NCI-H2196 (cell line): ENCODE data around the gene HJURP.

Experiments used
- DNase-seq: peaks from one replicate; lab custom pipeline; 2025; ENCODE audit not compliant: unreplicated experiment; lab: John Stamatoyannopoulos, UW

The HJURP gene

DNA sequence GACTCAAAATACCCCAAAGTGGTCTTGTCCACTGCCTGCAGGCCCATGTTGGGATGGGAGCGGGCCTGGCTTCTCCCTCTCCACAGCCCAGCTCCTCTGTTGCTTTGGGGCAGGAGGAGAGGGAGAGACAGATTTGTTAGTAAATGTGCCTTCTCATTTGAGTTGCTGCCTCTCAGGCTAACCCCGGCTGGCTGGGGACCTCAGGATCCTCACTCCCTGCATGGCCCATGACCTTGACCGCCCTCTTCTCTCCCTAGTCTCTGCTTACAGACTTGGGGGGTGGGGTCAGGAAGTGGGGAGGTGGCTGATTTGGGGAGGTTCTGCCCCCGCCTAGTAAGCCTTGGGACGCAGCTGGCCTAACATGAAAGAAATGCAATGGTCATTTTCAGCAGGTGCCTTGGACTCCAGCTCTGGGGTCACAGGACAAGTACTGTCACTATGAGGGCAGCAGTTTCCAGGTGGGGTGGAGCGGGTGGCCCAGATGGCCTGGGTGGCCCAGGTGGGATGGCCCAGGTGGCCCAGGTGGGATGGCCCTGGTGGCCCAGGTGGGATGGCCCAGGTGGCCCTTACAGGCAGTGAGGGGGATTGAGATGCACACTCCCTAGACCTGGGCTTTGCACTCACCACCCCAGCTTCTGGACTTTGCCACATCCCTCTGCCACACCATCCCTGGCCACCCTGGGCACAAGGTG is 24.1 kb downstream of the HJURP start:
- DNase-seq: no peak

DNA sequence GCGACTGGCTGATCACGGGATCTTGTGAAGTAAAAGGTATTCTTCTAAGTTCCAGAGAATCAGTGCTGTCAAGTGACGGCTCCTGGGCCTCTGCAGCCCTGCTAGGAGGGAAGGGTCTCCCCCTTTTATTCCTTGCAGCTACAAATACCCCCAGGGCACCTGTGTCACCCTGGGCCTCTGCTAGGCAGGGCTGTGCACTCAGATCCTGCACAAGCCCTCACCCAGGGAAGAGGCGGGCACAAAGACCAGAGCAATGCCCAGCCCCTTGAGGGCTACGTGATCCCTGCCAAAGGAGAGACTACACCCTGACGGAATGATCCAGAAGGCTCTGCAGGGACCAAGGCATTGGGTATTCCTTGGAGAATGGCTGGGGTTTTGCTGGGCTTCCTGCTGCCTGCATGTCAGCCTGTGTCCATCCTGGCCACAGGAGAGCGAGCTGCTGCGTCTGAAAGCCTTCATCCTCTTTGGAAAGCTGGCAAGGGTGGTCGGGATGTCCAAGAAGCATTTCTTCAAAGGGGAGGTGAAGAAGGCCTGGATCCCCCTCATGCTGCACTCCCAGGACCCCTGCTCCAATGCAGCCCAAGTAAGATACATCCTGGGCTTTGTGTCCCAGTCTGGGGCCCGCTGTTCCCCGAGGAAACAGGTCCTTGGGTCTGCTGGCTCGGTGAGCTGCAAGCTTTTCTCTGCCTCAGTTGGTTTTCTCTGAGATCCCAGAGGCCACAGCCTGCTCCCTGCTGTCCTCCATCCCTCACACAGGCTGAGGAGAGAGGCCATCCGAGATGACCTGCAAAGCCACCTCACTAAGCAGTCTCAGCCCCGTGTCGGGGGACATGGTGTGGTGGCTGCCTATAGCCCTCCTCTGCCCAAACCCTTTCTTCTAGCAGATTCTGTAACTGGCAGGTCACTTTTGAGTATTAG is 24.9 kb downstream of the HJURP start:
- no peak for DNase-seq

DNA sequence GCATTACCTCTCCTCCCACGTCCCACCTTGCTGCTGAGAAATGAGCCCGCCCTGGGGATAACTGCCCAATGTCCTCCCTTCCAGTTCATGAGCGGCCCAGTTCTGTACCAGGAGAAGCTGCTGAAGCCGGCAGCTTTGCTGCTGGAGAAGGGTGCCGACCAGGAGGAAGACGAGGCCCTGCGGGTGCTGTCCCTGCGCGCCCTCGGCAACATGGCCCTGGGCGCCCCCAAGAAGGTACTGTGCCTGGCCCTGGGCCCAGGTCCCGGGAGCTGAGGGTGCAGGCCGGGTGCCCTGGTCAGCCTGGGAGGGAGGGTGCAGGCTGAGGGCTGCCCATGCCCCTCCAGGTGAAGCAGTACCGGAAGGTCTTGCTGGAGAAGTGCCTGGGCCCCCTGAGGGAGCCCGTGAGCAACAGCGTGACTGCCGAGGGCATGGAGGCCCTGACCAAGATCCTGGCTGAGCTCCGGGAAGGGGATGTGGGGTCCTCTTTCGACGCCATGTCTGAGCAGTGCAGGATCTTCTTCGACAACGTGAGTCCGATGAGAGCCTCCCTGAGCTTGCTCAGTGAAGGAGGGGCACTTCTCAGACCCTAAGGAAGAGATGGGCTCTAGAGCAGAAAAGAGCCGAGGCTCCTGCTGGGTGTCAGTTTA is 25.7 kb downstream of the HJURP start:
- DNase-seq: no peak

DNA sequence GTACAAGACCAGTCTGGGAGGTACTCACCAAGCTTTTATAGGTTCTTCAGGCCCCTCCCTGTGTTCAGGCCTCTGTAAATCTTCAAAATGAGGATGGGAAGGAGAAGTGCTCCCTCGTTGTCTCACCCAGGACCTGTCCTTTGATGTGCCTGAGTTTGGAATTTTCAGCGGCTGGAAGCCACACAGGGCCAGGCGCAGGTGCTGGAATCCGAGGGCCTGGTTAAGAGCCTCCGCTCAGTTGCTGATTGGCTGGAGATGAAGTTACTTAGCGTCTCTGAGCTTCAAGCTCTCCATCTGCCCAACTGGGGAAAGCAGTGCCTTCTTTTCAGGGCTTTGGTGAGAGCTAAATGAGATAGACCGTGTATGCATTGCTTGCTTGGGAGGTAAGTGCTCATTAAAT is 30.0 kb downstream of the HJURP start:
- no peak for DNase-seq

DNA sequence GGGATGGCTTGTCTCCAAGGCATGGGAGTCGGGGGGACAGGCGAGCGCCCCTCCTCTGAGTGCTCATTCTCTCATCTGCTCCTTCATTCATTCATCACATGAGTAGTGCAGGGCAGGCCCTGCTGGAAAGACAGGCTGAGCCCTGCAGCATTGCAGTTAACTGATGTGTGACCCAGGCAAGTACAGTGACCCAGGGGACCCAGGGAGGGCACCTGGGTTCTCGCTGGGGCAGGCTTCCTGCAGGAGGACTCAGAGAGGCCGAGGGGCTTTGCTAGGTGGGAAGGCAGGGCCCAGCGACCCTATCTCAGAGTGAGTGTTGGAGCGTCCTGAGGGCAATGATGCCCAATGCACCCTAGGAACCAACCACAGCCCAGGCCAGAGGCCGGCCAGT is 30.6 kb downstream of the HJURP start:
- no peak for DNase-seq

DNA sequence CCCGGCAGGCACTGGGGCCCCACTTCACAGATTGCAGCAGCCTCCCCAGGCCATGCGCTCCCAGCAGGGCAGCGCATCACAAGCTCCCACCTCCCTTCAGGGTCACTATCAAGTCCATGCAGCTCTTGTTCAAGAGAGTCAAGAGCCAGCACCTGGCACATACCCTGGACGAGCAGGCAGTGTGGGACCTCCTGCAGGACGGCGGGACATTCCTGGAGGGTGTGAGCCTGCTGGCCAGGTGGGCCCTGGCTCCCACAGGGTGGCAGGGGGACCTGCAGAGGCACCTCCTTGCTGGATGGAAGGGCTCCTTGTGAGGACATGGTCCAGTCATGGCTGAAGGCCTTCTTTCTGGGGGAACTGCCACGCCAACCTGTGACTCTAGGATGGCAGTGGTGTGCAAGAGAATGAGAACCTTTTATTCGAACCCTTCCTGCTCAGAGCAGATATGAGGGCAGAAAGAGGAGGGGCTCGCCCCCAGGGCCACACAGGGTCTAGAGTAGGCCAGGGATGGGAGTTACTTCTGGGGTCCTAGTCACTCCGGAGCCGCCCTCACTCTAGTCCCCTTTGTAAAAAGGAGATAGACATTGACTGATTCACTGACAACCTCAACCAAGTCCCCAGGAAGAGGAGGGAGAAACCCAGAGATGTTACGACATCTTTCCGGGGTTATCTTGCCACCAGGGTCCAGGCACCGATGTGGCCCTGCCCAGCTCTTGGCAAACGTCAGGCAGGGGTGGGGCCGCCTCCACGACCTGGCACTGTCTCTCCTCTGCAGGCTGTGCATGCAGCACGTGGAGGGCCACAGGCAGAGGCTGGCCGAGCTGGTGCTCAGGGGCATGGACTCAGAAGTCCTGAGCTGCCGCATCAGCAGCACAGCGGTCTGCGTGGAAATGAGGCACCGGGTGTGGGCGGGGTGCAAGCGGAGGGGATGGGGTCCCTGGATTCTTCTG is 31.3 kb downstream of the HJURP start:
- no peak for DNase-seq

DNA sequence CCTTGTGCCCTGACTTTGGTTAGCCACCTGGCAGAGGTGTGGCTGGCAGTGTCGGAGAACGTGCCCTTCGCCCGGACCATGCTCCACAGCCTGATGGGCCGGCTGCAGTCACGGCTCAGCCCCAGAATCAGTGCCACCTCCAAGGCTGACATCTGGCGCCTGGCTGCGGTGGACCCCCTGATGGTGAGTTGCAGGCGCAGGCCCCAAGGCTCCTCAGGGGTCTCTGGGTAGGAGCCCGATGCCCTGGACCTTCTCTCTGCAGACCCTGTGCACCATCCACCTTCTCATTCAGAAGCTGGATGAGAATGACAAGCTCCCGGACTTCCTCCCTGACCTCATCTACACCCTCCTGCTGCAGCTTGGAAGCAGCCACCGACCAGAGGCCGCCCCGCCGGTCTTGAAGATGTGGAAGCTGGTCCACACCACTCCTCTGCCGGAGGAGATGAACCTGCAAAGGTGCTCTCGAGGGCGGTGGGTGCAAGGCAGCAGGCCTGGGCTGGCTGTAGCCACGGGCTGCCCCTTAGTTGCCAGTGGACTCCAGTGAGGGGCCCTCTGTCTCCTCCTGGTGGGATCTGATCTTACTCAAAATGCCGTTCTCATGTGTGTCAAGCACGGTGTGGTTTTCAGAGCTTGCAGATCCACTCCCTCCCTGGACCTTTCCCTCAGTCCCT is 32.1 kb downstream of the HJURP start:
- no peak for DNase-seq

DNA sequence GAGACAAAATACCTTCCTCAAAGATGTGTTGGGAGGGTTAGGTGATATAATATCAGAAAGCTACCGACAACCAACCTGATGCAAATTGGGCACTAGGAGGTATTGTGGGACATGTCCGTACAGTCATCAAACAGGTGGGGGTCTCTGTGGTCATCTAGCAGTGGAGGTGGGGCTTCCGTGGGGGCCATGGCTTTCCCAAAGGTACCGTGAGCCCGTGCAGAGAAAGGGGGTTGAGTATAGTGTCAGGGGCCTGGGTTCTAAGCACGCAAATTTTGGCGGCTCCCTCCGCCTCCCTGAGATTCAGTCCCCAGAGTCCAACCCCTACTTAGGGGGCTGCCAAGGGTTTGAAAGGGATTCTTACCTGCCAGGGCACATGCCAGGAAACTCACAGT is 32.6 kb downstream of the HJURP start:
- DNase-seq: no peak

DNA sequence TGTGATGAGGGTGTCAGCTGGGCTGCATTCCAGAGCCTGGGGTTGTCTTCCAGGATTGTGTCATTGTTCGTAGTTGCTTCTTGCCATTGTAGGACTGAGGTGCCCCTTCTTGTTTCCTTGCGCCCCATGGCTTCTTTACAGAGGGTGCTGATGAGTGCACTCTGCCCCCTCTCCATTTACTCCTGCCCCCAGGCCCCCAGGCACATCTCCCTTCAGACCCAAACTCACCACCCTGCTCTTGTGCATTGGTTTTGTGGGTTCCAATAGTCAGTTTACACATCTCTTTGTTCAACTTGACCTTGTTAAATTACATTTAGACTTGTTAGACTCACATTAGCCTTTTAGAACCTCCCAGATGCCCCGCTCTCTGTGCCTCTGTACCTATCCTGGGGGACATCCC is 33.1 kb downstream of the HJURP start:
- DNase-seq: no peak

DNA sequence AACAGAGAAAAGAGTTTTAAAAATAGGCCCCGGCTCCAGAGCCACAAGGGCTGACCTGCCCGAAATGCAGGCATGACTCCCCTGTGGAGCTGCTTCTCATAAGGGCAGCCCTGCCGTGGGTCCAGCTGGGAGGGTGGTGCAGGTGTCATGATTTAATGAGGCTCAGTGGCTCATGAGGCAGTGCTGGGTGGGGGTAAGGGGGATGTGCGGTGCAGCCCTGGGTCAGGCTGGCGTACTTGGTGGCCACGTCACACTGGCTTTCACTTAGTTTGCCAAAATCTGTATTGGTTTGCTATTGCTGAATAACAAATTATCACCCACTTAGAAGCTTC is 33.6 kb downstream of the HJURP start:
- DNase-seq: no peak

DNA sequence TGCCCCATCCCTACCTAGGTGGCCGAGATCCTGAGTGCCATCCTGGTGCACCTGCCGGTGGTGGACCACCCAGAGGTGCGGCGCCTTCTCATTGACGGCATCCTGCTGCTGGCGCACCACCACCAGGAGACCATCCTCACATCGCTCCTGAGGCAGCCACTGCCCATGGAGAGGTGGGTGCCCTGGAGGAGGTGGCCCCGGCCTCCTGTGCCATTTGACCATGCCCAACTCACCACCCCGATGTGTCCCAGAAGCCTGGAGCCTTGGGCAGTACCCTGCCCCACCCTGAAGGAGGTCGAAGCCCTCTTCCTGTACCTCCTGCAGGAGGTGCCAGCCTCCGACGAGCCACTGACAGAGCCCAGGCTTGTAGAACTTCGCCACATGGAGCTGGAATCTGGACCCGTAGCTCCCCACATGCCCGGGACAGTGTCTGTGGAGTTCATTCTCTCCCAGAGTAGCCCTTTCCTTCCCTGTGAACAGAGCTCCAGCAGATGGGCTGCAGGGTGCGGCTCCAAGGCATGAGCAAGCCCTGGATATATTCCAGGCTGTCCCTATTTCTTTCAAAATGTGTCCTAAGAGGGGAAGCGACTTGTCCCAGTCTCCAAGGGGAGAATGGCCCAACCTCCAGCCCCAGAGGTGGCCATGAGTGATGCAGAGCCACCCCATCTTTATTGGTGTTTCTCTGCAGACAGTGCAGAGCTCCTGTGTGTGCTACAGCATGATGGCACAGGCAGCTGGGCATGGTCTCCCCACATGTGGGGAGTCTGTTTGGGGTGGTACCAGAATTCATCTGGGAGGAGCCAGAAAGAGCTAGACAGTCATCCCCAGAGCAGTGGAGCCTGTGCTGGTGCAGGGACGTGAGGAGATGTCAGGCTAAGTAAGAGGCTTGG is 34.2 kb downstream of the HJURP start:
- no peak for DNase-seq

DNA sequence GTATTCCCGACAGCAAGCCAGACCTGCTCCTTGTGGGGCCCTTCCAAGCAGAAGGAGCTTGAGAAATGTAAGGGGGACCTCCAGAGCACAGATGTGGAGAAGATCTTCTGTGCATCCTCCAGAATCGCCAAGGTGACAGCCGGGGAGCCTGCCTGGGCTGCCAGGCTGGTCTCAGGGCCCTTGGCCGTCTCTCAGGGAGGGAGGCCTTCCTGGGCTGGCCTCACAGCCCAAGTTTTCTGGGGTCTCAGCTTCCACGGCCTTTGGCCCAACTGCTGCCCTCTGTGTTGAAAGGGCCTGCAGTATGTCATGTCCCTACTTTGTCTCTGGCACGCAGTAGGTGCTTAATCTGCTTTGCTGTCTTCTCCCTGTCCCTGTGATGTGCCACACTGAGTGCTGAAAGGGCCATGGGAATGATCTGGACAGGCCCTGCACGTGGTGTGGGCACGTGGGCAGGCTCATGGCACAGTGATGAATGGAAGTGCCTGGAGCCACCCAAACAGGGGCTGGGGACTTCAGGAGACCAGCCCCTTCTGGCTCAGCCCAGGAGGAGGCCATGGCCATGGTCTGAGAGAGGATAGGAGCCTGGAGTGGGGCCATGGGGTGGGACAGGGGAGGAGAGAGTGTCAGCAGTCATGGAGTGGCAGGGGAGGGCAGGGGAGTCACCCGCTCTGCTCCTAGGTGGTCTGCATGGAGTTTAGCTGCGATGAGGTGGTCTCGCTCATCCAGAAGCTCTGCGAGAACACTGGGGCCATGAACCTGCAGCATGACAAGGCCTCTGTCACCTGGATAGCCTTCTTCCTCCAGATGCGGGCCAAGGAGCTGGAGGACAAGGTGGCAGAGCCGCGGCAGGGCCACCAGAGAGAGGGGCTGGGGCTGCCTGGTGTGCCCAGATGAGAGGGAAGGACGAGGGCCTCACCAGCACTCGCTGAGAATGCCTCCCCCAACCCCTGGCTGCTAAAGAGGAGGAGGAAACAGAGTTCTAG is 35.4 kb downstream of the HJURP start:
- no peak for DNase-seq

DNA sequence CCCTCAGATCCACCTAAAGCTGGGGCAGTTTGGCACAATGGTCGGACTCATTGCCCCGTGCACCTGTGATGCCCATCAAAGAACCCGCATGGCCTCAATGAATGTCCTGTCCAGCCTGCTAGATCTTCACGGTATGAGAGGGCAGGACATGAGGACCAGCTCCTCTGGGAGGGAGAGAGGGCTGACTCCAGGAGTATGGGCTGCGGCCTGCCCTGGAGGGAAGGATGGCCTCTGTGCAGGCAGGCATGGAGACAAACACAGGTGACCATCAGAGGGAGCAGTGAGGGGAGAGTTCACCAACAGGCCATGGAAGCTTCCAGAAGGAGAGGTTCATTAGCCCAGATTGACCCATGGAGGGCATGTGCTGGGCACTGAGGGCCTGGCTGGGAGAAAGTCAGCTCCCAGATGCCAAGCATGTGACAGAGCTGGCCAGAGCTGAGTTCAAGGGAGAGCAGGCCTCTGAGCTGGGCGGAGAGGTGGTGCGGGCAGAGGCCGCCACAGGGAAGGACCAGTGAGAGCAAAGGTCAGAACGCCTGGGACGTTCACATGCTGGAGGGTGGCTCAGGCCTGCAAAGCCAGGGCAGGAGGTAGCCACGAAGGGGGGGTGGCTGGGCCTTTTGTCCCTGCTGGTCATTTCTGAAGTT is 36.2 kb downstream of the HJURP start:
- no peak for DNase-seq

DNA sequence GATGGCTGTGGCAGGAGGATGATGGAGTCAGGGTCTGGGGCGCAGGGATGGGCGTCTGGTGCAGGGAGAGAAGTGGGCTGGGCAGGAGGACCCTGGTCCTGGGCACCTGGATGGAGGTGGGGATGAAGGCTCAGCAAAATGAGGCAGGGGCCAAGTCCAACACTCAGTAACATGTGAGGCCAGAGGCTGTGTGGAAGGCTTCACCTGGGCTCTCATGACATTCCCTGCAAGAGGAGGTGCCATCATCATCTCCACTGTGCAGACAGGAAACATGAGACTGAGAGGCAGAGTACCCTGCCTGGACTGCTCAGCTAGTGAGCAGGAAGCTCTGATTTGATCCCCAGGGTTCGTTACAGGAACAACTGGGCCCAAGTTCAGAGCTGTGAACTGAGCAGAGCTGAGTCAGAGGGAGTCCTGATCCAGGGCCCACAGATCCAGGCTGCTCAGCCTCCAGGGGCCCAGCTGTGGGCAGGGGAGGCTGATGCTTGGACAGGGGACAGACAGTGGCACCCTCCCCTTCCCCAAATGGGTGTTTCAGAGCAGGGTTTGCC is 36.9 kb downstream of the HJURP start:
- DNase-seq: no peak

DNA sequence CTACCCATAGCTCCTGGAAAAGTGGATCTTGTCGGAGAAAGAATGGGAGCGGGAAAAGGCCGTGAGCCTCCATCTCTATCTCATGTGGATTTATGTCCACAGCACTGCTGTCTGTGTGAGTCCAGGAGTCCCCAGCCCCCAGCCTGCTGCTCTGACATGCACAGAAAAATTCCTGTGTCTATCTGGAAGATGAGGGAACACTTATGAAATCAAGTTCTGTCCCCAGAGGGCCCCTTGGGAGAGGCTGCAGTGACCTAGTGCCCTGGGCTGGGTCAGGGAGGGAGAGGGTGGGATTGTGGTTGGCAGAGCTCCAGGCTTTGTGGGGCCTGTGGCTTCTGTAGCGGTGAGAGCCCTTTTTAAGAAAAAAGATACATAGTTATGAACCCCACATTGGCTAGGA is 37.6 kb downstream of the HJURP start:
- DNase-seq: no peak

DNA sequence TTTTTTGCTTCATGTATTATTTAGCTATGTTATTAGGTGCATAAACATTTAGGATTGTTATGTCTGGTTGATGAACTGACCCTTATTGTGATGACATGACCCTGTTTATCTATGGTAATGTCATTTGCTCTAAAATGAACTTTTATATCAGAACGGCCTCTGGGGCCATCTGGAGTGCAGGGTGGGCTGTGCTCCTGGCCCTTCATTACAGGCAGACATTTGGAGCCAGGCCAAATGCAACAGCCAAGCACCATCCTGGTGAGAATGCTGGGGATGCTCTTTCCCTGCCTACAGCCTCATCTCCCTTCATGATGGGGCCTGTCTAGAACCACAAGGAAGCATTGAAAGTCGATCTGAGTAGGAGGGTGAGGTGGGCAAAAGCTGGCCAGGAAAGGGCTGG is 38.0 kb downstream of the HJURP start:
- no peak for DNase-seq

DNA sequence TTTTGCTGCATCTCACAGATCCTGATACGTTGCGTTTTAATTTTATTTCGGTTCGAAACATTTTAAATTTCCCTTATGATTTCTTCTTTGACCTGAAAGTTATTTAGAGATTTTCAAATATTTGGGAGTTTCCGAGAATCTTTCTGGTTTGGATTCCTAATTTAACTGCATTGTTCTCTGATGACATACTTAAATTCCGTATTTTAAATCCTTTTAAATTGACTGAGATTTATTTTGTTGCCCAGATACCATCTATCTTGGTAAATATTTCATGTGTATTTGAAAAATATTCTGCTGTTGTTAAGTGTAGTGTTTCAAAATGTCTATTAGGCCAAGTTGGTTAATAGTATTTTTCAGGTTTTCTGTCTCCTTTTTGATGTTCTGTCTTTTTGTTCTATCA is 38.5 kb downstream of the HJURP start:
- no peak for DNase-seq
